HEK293 (cell line): ENCODE measurements around the gene POGZ.

Experiments
- GLIS2 ChIP-seq: fragments of 450-650 bp; formaldehyde crosslinking; IDR thresholded peaks from 2 replicates; pipeline ENCODE4 v1.5.1; 2016; ENCODE audit warnings: missing biosample characterization, missing genetic modification characterization
- PRDM4 ChIP-seq: fragments of 450-650 bp; formaldehyde crosslinking; IDR thresholded peaks from 2 replicates; pipeline ENCODE4 v1.5.1; 2017; ENCODE audit warnings: missing biosample characterization, missing genetic modification characterization
- SP2 ChIP-seq: fragments of 450-650 bp; formaldehyde crosslinking; IDR thresholded peaks from 2 replicates; pipeline ENCODE4 v1.5.1; 2016; ENCODE audit warnings: missing biosample characterization, missing genetic modification characterization
- SP3 ChIP-seq: fragments of 450-650 bp; formaldehyde crosslinking; IDR thresholded peaks from 2 replicates; pipeline ENCODE4 v1.5.1; 2016; ENCODE audit warnings: missing biosample characterization, missing genetic modification characterization
- TRIM28 ChIP-seq: IDR thresholded peaks from 2 replicates; pipeline ENCODE4 v1.6.1; 2011; ENCODE audit warnings: low read length, control low read depth, borderline replicate concordance
- ZBTB17 ChIP-seq: fragments of 450-650 bp; formaldehyde crosslinking; IDR thresholded peaks from 2 replicates; pipeline ENCODE4 v1.5.1; 2016; ENCODE audit warnings: missing biosample characterization, missing genetic modification characterization
- ZBTB48 ChIP-seq: fragments of 450-650 bp; formaldehyde crosslinking; IDR thresholded peaks from 2 replicates; pipeline ENCODE4 v1.5.1; 2016; ENCODE audit warnings: missing biosample characterization, missing genetic modification characterization
- ZBTB7A ChIP-seq: fragments of 450-650 bp; formaldehyde crosslinking; IDR thresholded peaks from 2 replicates; pipeline ENCODE4 v1.5.1; 2016; ENCODE audit warnings: low read depth, missing biosample characterization, missing genetic modification characterization
- ZNF24 ChIP-seq: fragments of 450-650 bp; formaldehyde crosslinking; IDR thresholded peaks from 2 replicates; pipeline ENCODE4 v1.5.1; 2016; ENCODE audit warnings: missing biosample characterization, missing genetic modification characterization
- ZNF302 ChIP-seq: fragments of 450-650 bp; formaldehyde crosslinking; IDR thresholded peaks from 2 replicates; pipeline ENCODE4 v1.5.1; 2016; ENCODE audit warnings: missing biosample characterization, missing genetic modification characterization, low read depth
- ZNF311 ChIP-seq: fragments of 450-650 bp; formaldehyde crosslinking; IDR thresholded peaks from 2 replicates; pipeline ENCODE4 v1.5.1; 2017; ENCODE audit warnings: missing biosample characterization, missing genetic modification characterization, borderline replicate concordance
- ZNF426 ChIP-seq: fragments of 450-650 bp; formaldehyde crosslinking; IDR thresholded peaks from 2 replicates; pipeline ENCODE4 v1.5.1; 2017; ENCODE audit warnings: missing biosample characterization, missing genetic modification characterization, mild to moderate bottlenecking, inconsistent platforms, moderate library complexity
- ZNF510 ChIP-seq: fragments of 450-650 bp; formaldehyde crosslinking; IDR thresholded peaks from 2 replicates; pipeline ENCODE4 v1.5.1; 2018; ENCODE audit warnings: mild to moderate bottlenecking, missing genetic modification characterization, missing biosample characterization; ENCODE audit not compliant: insufficient replicate concordance
- ZNF610 ChIP-seq: fragments of 450-650 bp; formaldehyde crosslinking; IDR thresholded peaks from 2 replicates; pipeline ENCODE4 v1.5.1; 2016; ENCODE audit warnings: missing biosample characterization, missing genetic modification characterization, borderline replicate concordance
- ZNF664 ChIP-seq: fragments of 450-650 bp; formaldehyde crosslinking; IDR thresholded peaks from 2 replicates; pipeline ENCODE4 v1.5.1; 2016; ENCODE audit warnings: missing biosample characterization, missing genetic modification characterization
- ZNF670 ChIP-seq: fragments of 450-650 bp; formaldehyde crosslinking; IDR thresholded peaks from 2 replicates; pipeline ENCODE4 v1.5.1; 2016; ENCODE audit warnings: missing biosample characterization, missing genetic modification characterization, low read depth
- ZNF791 ChIP-seq: fragments of 450-650 bp; formaldehyde crosslinking; IDR thresholded peaks from 2 replicates; pipeline ENCODE4 v1.5.1; 2016; ENCODE audit warnings: missing biosample characterization, missing genetic modification characterization
- ZNF837 ChIP-seq: fragments of 450-650 bp; formaldehyde crosslinking; IDR thresholded peaks from 2 replicates; pipeline ENCODE4 v1.5.1; 2016; ENCODE audit warnings: missing biosample characterization, missing genetic modification characterization
- ZSCAN30 ChIP-seq: fragments of 450-650 bp; IDR thresholded peaks from 2 replicates; pipeline ENCODE4 v1.5.1; 2018; ENCODE audit warnings: missing biosample characterization, mild to moderate bottlenecking, missing genetic modification characterization, moderate library complexity
- TF ChIP-seq, protein P1 (sequence below): fragments of 450-650 bp; formaldehyde crosslinking; IDR thresholded peaks from 2 replicates; pipeline ENCODE4 v1.5.1; 2016; ENCODE audit warnings: missing biosample characterization, missing genetic modification characterization
- TF ChIP-seq, protein P2 (sequence below): fragments of 450-650 bp; formaldehyde crosslinking; IDR thresholded peaks from 2 replicates; pipeline ENCODE4 v1.5.1; 2016; ENCODE audit warnings: missing biosample characterization, missing genetic modification characterization, low read depth
- TF ChIP-seq, protein P3 (sequence below): fragments of 450-650 bp; IDR thresholded peaks from 2 replicates; pipeline ENCODE4 v1.5.1; 2018; ENCODE audit warnings: missing biosample characterization, mild to moderate bottlenecking, missing genetic modification characterization
- TF ChIP-seq, protein P4 (sequence below): fragments of 450-650 bp; formaldehyde crosslinking; IDR thresholded peaks from 2 replicates; pipeline ENCODE4 v1.5.1; 2016; ENCODE audit warnings: missing biosample characterization, missing genetic modification characterization
- TF ChIP-seq, protein P5 (sequence below): sonication (generic); formaldehyde crosslinking; IDR thresholded peaks from 2 replicates; pipeline ENCODE4 v1.8.1; 2022; ENCODE audit warnings: mild to moderate bottlenecking, moderate library complexity, missing genetic modification reagents
- TF ChIP-seq, protein P6 (sequence below): fragments of 450-650 bp; formaldehyde crosslinking; IDR thresholded peaks from 2 replicates; pipeline ENCODE4 v1.5.1; 2017; ENCODE audit warnings: missing biosample characterization, mild to moderate bottlenecking, missing genetic modification characterization, moderate library complexity

The POGZ gene

GRCh38 chr1:151494741-151495281 is 35.5 kb upstream of the POGZ start (continued):
- TF ChIP-seq, protein P1, sequence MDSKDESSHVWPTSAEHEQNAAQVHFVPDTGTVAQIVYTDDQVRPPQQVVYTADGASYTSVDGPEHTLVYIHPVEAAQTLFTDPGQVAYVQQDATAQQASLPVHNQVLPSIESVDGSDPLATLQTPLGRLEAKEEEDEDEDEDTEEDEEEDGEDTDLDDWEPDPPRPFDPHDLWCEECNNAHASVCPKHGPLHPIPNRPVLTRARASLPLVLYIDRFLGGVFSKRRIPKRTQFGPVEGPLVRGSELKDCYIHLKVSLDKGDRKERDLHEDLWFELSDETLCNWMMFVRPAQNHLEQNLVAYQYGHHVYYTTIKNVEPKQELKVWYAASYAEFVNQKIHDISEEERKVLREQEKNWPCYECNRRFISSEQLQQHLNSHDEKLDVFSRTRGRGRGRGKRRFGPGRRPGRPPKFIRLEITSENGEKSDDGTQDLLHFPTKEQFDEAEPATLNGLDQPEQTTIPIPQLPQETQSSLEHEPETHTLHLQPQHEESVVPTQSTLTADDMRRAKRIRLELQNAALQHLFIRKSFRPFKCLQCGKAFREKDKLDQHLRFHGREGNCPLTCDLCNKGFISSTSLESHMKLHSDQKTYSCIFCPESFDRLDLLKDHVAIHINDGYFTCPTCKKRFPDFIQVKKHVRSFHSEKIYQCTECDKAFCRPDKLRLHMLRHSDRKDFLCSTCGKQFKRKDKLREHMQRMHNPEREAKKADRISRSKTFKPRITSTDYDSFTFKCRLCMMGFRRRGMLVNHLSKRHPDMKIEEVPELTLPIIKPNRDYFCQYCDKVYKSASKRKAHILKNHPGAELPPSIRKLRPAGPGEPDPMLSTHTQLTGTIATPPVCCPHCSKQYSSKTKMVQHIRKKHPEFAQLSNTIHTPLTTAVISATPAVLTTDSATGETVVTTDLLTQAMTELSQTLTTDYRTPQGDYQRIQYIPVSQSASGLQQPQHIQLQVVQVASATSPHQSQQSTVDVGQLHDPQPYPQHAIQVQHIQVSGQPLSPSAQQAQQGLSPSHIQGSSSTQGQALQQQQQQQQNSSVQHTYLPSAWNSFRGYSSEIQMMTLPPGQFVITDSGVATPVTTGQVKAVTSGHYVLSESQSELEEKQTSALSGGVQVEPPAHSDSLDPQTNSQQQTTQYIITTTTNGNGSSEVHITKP (tag by site-specific recombination): peak; percentile 56
- TF ChIP-seq, protein P2, sequence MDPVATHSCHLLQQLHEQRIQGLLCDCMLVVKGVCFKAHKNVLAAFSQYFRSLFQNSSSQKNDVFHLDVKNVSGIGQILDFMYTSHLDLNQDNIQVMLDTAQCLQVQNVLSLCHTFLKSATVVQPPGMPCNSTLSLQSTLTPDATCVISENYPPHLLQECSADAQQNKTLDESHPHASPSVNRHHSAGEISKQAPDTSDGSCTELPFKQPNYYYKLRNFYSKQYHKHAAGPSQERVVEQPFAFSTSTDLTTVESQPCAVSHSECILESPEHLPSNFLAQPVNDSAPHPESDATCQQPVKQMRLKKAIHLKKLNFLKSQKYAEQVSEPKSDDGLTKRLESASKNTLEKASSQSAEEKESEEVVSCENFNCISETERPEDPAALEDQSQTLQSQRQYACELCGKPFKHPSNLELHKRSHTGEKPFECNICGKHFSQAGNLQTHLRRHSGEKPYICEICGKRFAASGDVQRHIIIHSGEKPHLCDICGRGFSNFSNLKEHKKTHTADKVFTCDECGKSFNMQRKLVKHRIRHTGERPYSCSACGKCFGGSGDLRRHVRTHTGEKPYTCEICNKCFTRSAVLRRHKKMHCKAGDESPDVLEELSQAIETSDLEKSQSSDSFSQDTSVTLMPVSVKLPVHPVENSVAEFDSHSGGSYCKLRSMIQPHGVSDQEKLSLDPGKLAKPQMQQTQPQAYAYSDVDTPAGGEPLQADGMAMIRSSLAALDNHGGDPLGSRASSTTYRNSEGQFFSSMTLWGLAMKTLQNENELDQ (tag by site-specific recombination): no peak
- TF ChIP-seq ZNF670 (tag by site-specific recombination): no peak
- no peak for TF ChIP-seq ZNF510 (tag by site-specific recombination)
- peak; percentile 51 for TF ChIP-seq SP2 (tag by site-specific recombination)
- TF ChIP-seq ZNF610 (tag by site-specific recombination): no peak
- TF ChIP-seq ZBTB48 (tag by site-specific recombination): no peak
- TF ChIP-seq GLIS2 (tag by site-specific recombination): no peak; the same call in 1 of the 2 replicates
- TF ChIP-seq, protein P3, sequence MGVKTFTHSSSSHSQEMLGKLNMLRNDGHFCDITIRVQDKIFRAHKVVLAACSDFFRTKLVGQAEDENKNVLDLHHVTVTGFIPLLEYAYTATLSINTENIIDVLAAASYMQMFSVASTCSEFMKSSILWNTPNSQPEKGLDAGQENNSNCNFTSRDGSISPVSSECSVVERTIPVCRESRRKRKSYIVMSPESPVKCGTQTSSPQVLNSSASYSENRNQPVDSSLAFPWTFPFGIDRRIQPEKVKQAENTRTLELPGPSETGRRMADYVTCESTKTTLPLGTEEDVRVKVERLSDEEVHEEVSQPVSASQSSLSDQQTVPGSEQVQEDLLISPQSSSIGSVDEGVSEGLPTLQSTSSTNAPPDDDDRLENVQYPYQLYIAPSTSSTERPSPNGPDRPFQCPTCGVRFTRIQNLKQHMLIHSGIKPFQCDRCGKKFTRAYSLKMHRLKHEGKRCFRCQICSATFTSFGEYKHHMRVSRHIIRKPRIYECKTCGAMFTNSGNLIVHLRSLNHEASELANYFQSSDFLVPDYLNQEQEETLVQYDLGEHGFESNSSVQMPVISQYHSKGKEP (tag by site-specific recombination): peak; percentile 62
- no peak for TF ChIP-seq TRIM28
- TF ChIP-seq ZBTB7A (tag by site-specific recombination): 0 out of 2 replicates have a peak, but pooled peaks have one; percentile 25
- TF ChIP-seq PRDM4 (tag by site-specific recombination): peak; percentile 72
- no peak for TF ChIP-seq ZNF837 (tag by site-specific recombination)
- TF ChIP-seq ZNF311 (tag by site-specific recombination): no peak
- TF ChIP-seq, protein P4, sequence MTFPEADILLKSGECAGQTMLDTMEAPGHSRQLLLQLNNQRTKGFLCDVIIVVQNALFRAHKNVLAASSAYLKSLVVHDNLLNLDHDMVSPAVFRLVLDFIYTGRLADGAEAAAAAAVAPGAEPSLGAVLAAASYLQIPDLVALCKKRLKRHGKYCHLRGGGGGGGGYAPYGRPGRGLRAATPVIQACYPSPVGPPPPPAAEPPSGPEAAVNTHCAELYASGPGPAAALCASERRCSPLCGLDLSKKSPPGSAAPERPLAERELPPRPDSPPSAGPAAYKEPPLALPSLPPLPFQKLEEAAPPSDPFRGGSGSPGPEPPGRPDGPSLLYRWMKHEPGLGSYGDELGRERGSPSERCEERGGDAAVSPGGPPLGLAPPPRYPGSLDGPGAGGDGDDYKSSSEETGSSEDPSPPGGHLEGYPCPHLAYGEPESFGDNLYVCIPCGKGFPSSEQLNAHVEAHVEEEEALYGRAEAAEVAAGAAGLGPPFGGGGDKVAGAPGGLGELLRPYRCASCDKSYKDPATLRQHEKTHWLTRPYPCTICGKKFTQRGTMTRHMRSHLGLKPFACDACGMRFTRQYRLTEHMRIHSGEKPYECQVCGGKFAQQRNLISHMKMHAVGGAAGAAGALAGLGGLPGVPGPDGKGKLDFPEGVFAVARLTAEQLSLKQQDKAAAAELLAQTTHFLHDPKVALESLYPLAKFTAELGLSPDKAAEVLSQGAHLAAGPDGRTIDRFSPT (tag by site-specific recombination): peak; percentile 90
- peak; percentile 84 for TF ChIP-seq ZBTB17 (tag by site-specific recombination)
- TF ChIP-seq ZSCAN30 (tag by site-specific recombination): no peak
- no peak for TF ChIP-seq ZNF791 (tag by site-specific recombination)
- TF ChIP-seq, protein P5, sequence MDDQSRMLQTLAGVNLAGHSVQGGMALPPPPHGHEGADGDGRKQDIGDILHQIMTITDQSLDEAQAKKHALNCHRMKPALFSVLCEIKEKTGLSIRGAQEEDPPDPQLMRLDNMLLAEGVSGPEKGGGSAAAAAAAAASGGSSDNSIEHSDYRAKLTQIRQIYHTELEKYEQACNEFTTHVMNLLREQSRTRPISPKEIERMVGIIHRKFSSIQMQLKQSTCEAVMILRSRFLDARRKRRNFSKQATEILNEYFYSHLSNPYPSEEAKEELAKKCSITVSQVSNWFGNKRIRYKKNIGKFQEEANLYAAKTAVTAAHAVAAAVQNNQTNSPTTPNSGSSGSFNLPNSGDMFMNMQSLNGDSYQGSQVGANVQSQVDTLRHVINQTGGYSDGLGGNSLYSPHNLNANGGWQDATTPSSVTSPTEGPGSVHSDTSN (CRISPR knock-in tag): no peak
- no peak for TF ChIP-seq ZNF426 (tag by site-specific recombination)
- no peak for TF ChIP-seq ZNF302 (tag by site-specific recombination)
- peak; percentile 98 for TF ChIP-seq ZNF24 (tag by site-specific recombination)
- TF ChIP-seq, protein P6, sequence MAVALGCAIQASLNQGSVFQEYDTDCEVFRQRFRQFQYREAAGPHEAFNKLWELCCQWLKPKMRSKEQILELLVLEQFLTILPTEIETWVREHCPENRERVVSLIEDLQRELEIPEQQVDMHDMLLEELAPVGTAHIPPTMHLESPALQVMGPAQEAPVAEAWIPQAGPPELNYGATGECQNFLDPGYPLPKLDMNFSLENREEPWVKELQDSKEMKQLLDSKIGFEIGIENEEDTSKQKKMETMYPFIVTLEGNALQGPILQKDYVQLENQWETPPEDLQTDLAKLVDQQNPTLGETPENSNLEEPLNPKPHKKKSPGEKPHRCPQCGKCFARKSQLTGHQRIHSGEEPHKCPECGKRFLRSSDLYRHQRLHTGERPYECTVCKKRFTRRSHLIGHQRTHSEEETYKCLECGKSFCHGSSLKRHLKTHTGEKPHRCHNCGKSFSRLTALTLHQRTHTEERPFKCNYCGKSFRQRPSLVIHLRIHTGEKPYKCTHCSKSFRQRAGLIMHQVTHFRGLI (tag by site-specific recombination): peak; percentile 24; the same call in 1 of the 2 replicates
- no peak for TF ChIP-seq ZNF664 (tag by site-specific recombination)
- TF ChIP-seq SP3 (tag by site-specific recombination): peak; percentile 77
